GM21381 (cell line): Measurements from ENCODE around the gene ZNRF4.

Experiments
- ATAC-seq: cut with Tn5 transposase; IDR thresholded peaks from one replicate; pipeline ENCODE4 v1.9.1; 2021; ENCODE audit warnings: mild to moderate bottlenecking, moderate library complexity; ENCODE audit not compliant: unreplicated experiment

Gene ZNRF4

DNA sequence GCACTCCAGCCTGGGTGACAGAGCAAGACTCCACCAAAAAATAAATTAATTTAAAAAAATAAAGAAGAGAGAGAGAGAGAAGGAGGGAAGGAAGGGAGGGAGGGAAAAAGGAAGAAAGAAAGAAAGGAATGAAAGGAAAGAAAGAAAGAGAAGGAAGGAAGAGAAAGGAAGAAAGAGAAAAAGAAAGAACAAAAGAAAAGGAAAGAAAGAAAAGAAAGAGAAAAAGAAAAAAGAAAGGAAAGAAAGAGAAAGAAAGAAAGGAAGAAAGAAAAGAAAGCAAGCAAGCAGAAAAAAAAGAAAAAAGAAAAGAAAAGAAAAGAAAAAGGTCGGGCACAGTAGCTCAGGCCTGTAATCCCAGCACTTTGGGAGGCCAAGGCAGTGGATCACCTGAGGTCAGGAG lies 14.9 kb upstream of the ZNRF4 start:
- no peak for ATAC-seq

DNA sequence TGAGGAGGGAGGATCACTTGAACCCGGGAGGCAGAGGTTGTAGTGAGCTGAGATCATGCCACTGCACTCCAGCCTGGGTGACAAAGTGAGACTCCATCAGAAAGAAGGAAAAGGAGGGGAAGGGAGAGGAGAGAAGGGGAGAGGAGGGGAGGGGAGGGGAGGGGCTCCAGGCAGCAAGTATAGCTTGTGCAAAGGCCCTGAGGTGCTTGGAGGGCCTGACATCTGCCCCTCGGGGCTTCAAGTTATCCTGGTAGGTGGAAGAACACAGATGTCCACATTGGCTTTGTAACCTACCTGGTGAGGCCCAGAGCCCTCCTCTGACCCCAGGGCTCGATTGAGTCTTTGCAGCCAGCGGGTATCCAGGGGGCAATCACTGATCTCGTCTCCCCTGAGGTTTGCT lies 11.5 kb upstream of the ZNRF4 start:
- ATAC-seq, result no peak

DNA sequence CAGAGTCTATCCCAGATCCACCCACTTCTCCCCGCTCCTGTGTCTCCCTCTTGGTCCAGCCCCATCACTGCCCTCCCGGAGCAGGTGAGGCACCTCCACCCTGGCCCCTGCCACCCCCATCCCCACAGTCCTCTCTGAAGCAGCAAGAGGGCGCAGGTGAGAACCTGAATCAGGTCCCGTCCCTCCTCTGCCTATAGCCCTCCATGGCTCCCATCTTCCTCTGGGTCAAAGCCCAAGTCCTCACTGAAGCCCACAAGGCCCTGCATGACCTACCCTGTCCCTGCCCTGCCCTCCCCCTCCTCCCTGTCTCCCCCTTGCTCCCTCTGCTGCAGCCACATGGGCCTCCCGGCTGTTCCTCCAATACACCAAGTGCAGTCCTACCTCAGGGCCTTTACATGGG lies 10.8 kb upstream of the ZNRF4 start:
- no peak for ATAC-seq

DNA sequence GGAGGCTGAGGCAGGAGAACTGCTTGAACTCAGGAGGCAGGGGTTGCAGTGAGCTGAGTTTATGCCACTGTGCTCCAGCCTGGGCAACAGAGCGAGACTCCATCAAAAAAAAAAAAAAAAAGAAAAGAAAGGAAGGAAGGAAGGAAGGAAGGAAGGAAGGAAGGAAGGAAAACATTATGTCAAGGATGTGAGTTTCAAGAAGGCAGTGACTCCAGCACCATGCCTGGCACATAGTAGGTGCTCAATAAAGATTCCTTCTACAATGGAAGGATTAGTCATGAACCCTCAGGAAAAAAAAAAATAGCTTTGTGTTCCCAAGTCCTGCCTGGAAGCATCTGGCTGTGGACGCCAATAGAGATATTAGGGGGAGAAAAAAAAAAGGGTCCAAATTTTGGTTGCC lies 10.1 kb upstream of the ZNRF4 start:
- ATAC-seq, result no peak

DNA sequence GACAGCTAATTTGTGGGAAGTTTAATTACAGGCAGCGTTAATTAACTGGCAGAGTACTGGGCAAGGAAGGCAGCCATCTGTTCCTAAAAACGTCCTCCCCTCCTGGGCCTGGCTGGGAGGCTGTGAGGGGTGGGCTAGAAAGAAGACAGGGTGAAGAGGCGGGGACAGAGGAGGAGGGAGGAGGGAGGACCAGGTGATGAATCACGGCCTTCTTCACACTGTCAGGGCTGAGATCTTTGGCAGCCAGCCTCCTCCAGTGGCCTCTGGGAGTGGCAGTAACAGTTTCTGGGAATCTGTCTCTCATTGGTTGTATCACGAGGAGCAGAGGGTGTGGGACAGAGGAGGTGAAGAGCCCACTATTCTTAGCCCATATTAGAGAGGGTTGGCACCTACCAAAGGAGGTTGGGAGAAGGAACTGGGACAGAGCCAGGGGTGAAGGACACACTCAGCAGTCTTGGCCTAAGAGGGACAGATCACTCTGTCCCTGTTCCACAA lies 9.6 kb upstream of the ZNRF4 start:
- no peak for ATAC-seq

DNA sequence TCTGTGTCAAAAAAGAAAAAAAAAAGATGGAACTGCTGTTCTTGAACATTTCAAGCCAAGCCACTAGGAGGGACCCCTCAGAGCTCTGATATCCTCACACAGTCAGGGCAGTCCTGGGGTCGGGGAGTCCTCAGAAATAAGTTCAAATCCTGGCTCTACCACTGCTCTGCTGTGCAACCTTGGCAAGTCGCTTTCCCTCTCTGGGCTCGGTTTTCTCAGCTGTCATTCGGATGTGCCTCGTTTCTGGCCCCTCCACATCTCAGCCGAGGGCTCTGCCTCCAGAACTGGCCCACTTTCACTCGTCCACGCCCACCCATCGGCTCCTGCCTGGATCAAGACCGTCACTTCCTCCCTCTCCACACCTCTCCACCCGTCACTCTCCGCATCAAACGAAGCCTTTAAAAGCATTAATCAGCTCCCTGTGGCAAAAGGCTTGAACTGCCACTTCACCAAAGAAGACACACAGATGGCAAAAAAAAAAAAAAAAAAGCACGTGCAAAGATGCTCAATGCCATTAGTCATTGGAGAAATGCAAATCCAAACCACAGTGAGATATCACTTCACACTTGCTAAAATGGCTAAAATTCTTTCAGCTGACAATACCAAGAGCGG lies 7.4 kb upstream of the ZNRF4 start:
- ATAC-seq, result no peak

DNA sequence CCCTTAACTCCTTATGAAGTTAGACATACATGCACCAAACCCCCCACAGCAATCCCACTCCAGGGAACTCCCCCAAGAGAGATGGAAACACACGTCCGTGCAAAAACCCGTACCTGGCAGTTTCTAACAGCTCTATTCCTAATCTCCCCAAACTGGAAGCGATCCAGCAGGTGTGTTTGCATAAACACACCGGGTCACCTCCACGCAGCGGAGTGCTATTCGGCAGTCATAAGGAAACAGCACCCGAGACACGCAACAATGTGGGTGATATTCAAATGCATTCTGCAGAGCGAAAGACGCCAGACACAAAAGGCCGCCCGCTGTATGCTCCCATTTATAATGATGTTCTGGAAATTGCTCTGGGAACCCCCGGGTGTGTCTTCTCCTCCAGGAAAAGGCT lies 6.8 kb upstream of the ZNRF4 start:
- no peak for ATAC-seq

DNA sequence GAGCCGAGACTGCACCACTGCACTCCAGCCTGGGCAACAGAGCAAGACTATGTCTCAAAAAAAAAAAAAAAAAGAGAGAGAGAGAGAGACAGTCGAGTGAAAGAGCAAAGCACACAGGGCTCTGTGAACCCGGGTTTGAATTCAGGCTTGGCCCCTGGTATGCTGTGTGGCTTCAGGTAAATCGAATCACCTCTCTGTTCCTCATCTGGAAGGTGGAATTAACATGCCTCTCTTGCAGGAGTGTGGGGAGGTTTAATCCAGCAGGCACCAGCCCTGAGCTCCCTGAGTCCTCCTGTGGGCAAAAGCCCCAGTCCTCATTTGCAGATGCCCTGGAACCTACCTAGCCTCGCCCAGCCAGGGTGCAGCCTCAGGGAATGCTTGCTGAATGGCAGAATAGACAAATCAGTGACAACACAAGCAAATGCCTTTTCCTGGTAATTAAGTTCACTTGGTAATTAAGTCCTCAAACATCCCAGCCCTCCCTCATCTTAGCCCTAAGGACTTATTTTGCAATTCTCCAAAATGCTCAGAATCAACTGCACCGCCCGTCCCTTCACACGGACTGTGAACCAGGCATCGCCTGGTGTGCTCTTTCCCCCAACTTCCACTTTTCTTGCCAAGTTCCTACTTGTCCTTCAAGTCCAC lies 4.6 kb upstream of the ZNRF4 start:
- no peak for ATAC-seq

DNA sequence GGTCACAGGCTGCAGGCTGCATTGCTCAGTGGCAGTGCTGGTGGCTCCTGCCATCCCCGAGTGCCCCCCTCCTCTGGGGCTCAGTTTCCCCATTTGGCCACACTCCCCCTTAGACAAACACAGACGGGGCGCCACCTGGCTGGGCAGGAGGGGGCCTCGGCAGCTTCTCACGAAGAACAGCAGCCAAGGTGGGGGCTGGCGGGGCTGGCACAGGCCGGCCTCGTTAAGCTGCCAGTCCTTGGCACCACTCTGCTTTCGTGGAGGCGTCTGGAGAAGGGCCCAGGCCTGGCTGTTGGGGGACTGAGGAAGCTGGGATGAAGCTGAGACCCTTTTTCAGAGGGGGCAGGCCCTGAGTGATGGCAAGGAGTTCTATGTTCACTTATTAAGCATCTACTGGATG lies 3.7 kb upstream of the ZNRF4 start:
- ATAC-seq, result no peak

DNA sequence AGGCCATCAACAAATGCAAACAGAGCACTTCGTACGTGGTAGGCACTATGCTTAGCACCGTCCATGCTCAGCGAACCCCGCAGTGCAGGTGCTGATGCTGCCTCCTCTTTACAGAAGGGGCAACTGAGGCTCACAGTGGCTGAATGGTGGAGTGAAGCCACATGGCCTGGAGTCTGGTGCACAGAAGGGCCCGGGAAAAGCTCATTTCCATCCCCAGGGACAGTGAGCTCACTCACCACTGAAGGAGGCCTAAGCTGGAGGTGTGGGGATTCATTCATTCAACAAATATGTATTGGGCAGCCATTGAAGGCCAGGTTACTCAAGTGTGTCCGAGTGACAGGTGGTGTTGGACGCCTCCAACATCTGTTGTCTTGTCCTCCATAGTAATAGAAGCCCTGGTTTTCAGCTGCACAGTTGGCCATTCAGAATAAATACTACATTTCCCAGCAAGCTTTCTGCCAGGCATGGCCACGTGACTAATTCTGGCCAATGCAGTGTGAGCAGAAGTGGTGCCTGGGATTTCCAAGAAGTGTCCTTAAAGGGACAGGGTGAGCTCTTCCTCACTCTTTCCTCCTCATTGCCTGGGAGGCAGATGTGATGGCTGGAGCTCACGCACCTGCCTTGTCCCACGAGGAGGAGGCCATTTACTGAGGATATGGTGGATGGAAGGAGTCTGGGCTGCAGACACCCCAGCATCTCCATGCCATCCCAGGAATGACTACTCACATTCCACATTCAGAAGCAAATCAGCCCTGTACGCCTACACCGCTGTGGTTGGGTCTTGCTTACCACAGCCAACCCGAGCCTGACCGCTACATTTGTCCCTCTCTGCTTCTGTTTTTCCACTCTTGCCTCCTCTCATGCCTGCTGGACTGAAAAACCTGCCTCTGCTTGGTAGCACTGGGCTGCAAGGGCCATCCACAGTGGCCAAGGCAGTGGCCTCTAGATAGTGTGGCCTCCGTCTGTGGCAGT lies 2.3 kb upstream of the ZNRF4 start:
- no peak for ATAC-seq

DNA sequence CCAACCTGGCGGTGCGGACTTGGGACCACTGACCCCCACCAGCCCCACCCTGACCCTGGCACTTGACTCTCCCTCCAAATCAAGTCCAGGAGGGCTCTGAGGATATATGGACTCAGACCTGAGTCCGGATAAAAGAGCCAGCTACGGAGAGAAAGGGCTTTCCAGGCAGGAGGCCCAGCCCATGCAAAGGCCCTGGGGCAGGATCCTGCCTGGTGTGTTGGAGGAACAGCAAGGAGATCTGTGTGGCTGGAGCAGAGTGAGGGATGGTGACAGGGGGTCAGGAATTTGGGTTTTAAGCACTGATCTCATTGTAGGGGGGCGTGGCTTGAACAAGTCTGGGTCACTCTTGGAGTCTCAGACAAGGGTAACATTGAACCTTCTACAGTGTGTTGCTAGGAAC lies 474 bp upstream of the ZNRF4 start:
- ATAC-seq, result no peak

DNA sequence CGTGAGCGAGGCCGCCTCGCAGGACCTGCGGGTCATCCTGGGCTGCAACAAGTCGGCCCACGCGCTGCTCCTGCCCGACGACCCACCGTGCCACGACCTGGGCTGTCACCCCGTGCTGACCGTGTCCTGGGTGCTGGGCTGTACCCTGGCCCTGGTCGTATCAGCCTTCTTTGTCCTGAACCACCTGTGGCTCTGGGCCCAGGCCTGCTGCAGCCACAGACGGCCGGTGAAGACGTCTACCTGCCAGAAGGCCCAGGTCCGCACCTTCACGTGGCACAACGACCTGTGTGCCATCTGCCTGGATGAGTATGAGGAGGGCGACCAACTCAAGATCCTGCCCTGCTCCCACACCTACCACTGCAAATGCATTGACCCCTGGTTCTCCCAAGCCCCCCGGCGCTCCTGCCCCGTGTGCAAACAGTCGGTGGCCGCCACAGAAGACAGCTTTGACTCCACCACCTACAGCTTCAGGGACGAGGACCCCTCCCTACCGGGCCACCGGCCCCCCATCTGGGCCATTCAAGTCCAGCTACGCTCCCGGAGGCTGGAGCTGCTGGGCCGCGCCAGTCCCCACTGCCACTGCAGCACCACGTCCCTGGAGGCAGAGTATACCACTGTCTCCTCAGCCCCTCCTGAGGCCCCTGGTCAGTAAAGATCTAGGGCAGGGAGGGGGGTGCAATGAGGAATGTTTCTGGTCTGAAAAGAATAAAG lies 1.1 kb downstream of the ZNRF4 start:
- ATAC-seq, result no peak

DNA sequence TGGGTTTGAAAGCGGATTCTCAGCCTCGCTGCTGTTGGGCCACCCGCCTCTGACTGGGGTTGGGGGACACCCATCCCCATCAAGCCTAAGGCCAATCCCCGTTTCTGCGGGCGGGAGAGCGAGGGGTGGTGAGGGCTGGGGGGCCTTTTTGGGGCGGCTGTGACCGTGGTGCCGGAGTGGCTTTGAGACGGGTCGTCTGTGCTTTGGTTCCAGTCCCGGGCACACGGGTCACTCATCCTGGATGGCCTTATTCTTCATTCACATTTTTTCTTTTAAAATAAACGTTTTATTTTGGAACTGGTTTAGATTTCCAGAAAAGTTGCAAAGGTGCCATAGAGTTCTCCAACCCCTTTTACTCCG lies 1.6 kb downstream of the ZNRF4 start:
- no peak for ATAC-seq

DNA sequence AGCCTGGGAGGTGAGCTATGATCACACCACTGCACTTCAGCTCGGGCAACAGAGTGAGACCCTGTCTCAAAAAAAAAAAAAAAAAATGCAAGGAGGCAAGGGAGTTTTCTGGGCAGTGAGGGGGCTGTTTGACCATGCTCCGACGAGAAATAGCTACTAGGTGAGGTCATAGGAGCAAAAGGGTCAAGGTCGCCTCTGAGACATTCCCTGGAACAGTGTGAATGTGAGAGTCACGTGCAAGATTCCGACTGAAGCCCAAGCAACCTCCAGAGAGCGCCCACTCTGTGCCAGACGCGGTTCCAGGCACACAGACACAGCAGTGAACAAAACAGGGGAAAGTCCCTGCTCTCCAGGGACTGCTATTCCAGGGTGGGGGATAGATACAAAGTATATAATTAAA lies 2.5 kb downstream of the ZNRF4 start:
- ATAC-seq, result no peak

DNA sequence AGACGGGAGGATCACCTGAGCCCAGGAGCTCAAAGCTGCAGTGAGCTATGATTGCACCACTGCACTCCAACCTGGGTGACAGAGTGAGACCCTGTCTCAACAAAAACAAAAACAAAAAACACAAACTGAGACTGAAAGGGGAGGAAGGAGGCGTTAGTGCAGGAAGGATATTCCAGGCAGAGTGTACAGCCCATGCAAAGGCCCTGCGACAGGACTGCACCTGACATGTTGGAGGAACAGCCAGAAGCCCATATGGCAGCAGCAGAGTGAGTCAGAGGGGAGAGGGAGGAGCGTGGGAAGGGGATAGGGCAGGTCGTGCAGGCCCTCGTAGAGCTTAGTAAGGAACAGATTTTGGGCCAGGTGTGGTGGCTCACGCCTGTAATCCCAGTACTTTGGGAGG lies 3.2 kb downstream of the ZNRF4 start:
- no peak for ATAC-seq

DNA sequence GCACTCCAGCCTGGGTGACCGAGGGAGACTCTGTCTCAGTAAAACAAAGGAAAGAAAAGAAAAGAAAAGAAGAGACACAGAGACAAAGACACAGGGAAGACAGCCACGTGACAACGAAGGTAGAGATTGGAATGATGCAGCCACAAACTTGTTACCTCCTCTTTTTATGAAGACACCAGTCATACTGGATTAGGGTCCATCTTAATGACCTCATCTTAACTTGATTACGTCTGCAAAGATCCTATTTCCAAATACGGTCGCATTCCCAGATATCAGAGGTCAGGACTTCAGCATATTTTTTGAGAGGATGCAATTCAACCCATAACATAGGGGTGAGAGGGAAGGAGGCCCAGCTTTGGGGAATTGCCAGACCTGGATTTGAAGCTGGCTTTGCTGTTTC lies 4.1 kb downstream of the ZNRF4 start:
- ATAC-seq, result no peak

DNA sequence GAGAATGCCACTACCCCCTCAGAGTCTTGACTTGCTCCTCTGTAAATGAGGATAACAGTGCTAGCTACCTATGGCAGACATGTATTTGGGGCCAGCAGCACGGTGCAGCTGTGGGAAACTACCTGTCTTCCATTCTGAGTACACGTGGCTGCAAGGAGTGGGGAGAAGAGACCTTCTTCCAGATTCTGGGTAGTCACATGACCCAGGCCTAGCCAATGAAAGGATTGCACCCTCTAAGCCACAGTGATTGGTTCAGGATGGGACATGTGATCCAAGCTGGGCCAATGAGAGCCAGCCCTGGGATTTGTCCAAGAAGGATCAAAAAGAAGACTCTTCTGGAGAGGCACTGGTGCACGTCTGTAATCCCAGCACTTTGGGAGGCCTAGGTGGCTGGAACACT lies 5.5 kb downstream of the ZNRF4 start:
- no peak for ATAC-seq

DNA sequence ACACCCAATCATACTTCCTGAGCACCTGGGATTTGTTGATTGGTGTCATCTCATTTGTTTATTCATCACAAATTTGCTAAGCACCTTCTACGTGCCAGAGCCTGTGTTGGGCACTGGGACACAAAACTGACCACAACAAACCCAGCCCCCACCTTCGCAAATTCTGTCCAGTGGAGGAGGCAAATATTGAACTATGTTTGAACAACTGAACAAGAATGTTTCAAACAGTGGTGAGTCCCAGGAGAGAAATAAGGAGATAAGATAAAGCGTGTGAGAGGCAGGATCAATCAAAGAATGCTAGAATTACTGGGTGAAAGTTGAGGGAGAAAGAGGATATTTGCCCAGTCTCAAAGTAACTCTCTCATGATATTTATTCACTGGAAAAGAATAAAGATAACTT lies 8.7 kb downstream of the ZNRF4 start:
- ATAC-seq, result no peak

DNA sequence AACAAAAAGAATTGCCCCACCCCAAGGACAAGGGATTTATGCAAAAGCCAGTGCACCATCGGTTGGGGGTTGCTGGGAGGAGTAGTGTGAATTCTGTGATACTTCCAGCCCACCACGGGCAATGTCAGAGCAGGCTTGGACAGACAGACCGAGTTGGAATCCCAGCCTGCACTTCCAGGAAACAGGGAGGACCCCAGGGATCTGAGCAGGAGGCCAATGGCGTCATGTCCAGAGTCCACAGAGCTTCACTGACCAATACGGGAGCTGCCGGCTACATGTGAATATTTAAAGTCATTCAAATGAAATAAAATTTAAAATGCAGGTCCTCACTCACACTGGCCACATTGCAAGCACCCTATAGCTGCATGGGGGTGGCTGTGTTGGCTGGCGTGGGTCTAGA lies 10.9 kb downstream of the ZNRF4 start:
- ATAC-seq, result no peak

DNA sequence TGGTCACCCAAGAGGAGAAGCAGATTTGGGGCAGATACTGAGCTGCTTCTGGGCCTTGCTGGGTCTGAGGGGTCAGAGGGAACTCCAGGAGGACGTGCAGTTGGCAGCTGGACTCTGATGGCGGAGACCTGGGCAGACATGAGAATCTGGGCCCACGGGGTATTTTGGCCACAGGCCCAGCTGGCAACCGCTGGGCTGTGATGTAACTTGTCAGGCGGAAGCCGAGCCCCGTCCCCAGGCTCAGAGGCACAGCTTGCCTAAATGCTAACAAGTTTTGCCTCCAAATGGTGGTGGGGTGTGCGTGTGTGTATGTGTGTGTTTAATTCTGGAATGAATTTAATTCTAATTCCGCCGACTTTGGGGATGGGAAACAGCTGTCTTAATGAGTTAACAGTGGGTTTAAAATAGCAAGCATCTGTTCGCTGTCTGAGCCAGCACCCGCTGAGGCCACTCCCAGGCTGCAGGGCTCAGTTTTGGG lies 11.6 kb downstream of the ZNRF4 start:
- no peak for ATAC-seq

DNA sequence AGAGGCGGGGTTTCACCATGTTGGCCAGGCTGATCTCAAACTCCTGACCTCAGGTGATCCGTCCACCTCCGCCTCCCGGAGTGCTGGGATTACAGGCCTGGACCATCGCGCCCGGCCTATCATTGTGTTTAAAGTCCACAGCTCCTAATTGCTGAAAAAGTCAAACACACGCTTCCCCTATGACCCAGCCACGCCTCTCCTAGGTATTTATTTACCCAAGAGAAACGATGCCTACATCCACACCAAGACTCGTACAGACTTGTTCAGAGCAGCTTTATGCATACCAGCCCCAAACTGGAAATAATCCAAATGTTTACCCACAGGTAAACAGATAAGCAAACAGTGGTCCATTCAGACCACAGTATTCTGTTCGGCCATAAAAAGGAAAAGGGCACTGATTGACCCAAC lies 15.1 kb downstream of the ZNRF4 start:
- ATAC-seq, result no peak
